Esophagus squamous epithelium (tissue), 5 donors: ENCODE measurements around the gene PCDHA1. TPM values are rescaled to one million over a fixed set of nuclear protein-coding genes. Genes with fewer than 3 reads are reported as not detected.
"Not testable (repeated sequence)": the region's sequence is repeated elsewhere in the genome, so short reads cannot be mapped to it uniquely, and the experiment has no call there.

Experiments
- DNase-seq: peaks from one replicate; lab custom pipeline; 2025; lab: John Stamatoyannopoulos, UW
- H3K27ac ChIP-seq, 4 donors: fragments of 200-600 bp; sonication (generic); one replicate each; pipeline ENCODE4 v1.5.1; 2016 to 2019; ENCODE audit warnings: mild to moderate bottlenecking in 1 of 4
- H3K27me3 ChIP-seq, 4 donors: fragments of 200-600 bp; sonication (generic); 1 replicate in 3 of 4; 2 replicates in 1 of 4; pipeline versions ENCODE4 v1.5.1 to v1.6.0; 2017 to 2021; ENCODE audit warnings: antibody characterized with exemption in 1 of 4
- H3K36me3 ChIP-seq, 3 donors: fragments of 200-600 bp; sonication (generic); one replicate each; pipeline ENCODE4 v1.5.1; 2016 to 2019
- H3K4me1 ChIP-seq, 3 donors: fragments of 200-600 bp; sonication (generic); one replicate each; pipeline ENCODE4 v1.5.1; 2017 to 2019
- H3K4me3 ChIP-seq, 4 donors: fragments of 200-600 bp; sonication (generic); 1 replicate in 3 of 4; 2 replicates in 1 of 4; pipeline ENCODE4 v1.5.1; 2016 to 2019; ENCODE audit warnings: mild to moderate bottlenecking in 2 of 4, moderate library complexity in 1 of 4
- H3K9me3 ChIP-seq, 3 donors: fragments of 200-600 bp; sonication (generic); one replicate each; pipeline ENCODE4 v1.5.1; 2016 to 2019
- CTCF ChIP-seq, 6 experiments: fragments of 450-650 bp in 4 of 6; fragments of 200-600 bp in 2 of 6; sonication (generic) in 2 of 6; IDR thresholded peaks; one replicate each; pipeline ENCODE4 v1.5.1; 2016 to 2019; ENCODE audit warnings: antibody characterized with exemption in 6 of 6, mild to moderate bottlenecking in 4 of 6, moderate library complexity in 4 of 6
- POLR2A ChIP-seq, 4 donors: fragments of 450-650 bp; IDR thresholded peaks; one replicate each; pipeline ENCODE4 v1.6.1; 2017; ENCODE audit warnings: antibody characterized with exemption in 4 of 4, mild to moderate bottlenecking in 4 of 4, moderate library complexity in 3 of 4
- WGBS, 2 donors: methylation state at CpG; one replicate each; pipeline ENCODE4 v1.1.5; 2018; 5-methylcytosine and 5-hydroxymethylcytosine counted together
- intact Hi-C: fragments of 100-400 bp; cut with DNase I; formaldehyde crosslinking; loops from one replicate; pipeline ENCODE4 v1.15.0; 2022
- total RNA-seq, 4 donors: library from RNA; depleted of rRNA; stranded (reverse); fragments of >200 nt; gene quantifications; one replicate each; pipeline ENCODE4 v1.1.0, GENCODE V29; 2016
- donor health status: DM: yes; HTN: yes; CAD: no.

The PCDHA1 gene
- total RNA-seq, 4 donors from 2014 or later, result not detected

GRCh38 chr5:140767444-140767843, 18.5 kb upstream of the PCDHA1 start:
- intact Hi-C loops, result no loop called here
- Histone ChIP-seq H3K36me3 (no peaks in the 10 kb centered on the region), H3K27ac (no peak overlapping the region), H3K4me1 (no peaks in the 10 kb centered on the region), H3K4me3 (no peak overlapping the region), H3K9me3 (peaks cover 0 to 87% (median 74%) of the 10 kb centered on the region in 3 donors), H3K27me3 (no peaks in the 10 kb centered on the region)
- TF ChIP-seq POLR2A (IDR thresholded peaks at IDR 0.05) (no peak), CTCF (IDR thresholded peaks at IDR 0.05) (no peak)
- 71 to 80% methylated on average over 4 of the region's 4 CpGs for WGBS, 2 donors
- no peak for DNase-seq

GRCh38 chr5:140780512-140780911, 5.4 kb upstream of the PCDHA1 start:
- TF ChIP-seq POLR2A (IDR thresholded peaks at IDR 0.05) (no peak), CTCF (IDR thresholded peaks at IDR 0.05) (no peak)
- H3K9me3 ChIP-seq, result peaks cover 0 to 74% (median 35%) of the 10 kb centered on the region in 3 donors
- H3K27me3 ChIP-seq, result peaks cover 0 to 3% (median 0%) of the 10 kb centered on the region in 4 donors
- no peaks in the 10 kb centered on the region for H3K36me3 ChIP-seq
- no peak overlapping the region for H3K27ac ChIP-seq
- no peak overlapping the region for H3K4me3 ChIP-seq
- no peaks in the 10 kb centered on the region for H3K4me1 ChIP-seq
- no peak for DNase-seq
- intact Hi-C loops, result no loop called here
- WGBS, 2 donors, result 72 to 84% methylated on average over 1 of the region's 1 CpG

GRCh38 chr5:140787422-140787821, 1.5 kb downstream of the PCDHA1 start:
- intact Hi-C loops, H3K36me3 ChIP-seq, H3K27ac ChIP-seq, H3K4me3 ChIP-seq, H3K4me1 ChIP-seq, DNase-seq: not testable (repeated sequence)
- WGBS, 2 donors, result 35 to 78% methylated on average over 5 to 14 of the region's 44 CpGs
- H3K9me3 ChIP-seq, result peaks cover 0 to 74% (median 34%) of the 10 kb centered on the region in 3 donors
- H3K27me3 ChIP-seq, result peaks cover 0 to 43% (median 0%) of the 10 kb centered on the region in 4 donors

- H3K27ac ChIP-seq, H3K36me3 ChIP-seq, intact Hi-C loops, H3K4me3 ChIP-seq, DNase-seq, H3K4me1 ChIP-seq: not testable (repeated sequence)
- Histone ChIP-seq H3K27me3 (peaks cover 0 to 46% (median 0%) of the 10 kb centered on the region in 4 donors), H3K9me3 (peaks cover 0 to 74% (median 30%) of the 10 kb centered on the region in 3 donors)
- 40 to 54% methylated on average over 6 of the region's 70 CpGs for WGBS, 2 donors
Measured at GRCh38 chr5:140787849-140788504, 2.0 kb downstream of the PCDHA1 start.

GRCh38 chr5:140791089-140791488, 5.1 kb downstream of the PCDHA1 start:
- 22 to 49% methylated on average over 2 of the region's 2 CpGs for WGBS, 2 donors
- Histone ChIP-seq H3K36me3 (no peaks in the 10 kb centered on the region), H3K27me3 (peaks cover 0 to 61% (median 0%) of the 10 kb centered on the region in 4 donors), H3K9me3 (peaks cover 0 to 78% (median 43%) of the 10 kb centered on the region in 3 donors), H3K27ac (no peak overlapping the region), H3K4me1 (no peaks in the 10 kb centered on the region), H3K4me3 (no peak overlapping the region)
- intact Hi-C loops, result no loop called here
- no peak for DNase-seq
- TF ChIP-seq POLR2A (IDR thresholded peaks at IDR 0.05), result no peak
- TF ChIP-seq CTCF (IDR thresholded peaks at IDR 0.05), result no peak

- H3K4me1 ChIP-seq, result no peaks in the 10 kb centered on the region
- no peaks in the 10 kb centered on the region for H3K36me3 ChIP-seq
- peaks cover 0 to 29% (median 0%) of the 10 kb centered on the region in 4 donors for H3K27me3 ChIP-seq
- 26 to 35% methylated on average over 18 to 27 of the region's 27 CpGs for WGBS, 2 donors
- TF ChIP-seq CTCF (IDR thresholded peaks at IDR 0.05) (no peak), POLR2A (IDR thresholded peaks at IDR 0.05) (no peak)
- peaks cover 0 to 55% (median 33%) of the 10 kb centered on the region in 3 donors for H3K9me3 ChIP-seq
- no peak within 1 kb of the TSS for H3K27ac ChIP-seq
- intact Hi-C loops, result no loop called here
- peak within 1 kb of the TSS in 1 of 4 donors; percentile 28 for H3K4me3 ChIP-seq
- no peak for DNase-seq
Measured at GRCh38 chr5:140794595-140795258, 8.8 kb downstream of the PCDHA1 start, which contains the start of gene PCDHA2. Gene PCDHA2 (plus strand): TSS chr5:140794852.
